ENCODE results near the gene OR1I1.

OR1I1 gene

DNA sequence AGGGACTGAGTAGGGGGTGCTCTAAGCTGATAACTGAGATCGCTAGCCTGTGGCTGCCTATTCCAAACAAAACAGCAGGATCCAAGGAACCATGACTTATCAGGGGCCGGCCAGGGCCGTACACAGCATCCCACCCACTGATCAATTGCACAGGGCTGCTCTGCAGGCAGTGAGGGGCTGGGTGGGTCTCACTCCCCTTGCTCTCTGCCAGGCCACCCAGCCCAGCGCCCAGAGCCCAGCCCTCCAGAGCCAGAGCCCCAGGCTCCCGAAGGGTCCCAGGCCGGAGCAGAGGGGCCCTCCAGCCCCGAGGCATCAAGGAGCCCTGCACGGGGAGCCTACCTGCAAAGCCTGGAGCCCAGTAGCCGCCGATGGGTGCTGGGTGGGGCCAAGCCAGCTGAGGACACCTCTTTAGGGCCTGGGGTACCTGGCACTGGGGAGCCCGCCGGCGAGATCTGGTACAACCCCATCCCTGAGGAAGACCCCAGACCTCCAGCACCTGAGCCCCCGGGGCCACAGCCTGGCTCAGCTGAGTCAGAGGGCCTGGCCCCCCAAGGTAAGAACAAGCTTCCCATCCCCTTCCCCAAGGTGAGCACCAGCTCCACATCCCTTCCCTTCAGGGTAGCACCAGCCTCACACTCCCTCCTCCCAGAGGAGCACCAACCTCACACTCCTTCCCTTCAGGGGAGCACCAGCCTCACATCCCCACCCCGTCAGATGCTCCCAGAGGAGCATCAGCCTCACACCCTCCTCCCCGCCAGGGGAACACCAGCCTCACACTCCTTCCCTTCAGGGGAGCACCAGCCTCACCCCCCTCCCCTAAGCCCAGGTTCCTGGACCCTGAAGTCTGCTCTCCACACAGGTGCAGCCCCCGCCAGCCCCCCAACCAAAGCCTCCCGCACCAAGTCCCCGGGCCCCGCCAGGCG, 27.1 kb downstream of the OR1I1 start:
- H3K36me3 ChIP-seq (ENCODE audit: low read length), result no peaks in the 10 kb centered on the region
- H4K20me1 ChIP-seq (ENCODE audit: low read depth, low read length), result no peaks in the 10 kb centered on the region
- H3K9me2 ChIP-seq (replicated peaks; ENCODE audit: insufficient read depth, low read length), result no peaks in the 10 kb centered on the region
- H3F3A ChIP-seq (ENCODE audit: insufficient read depth), result no peaks in the 10 kb centered on the region
- H2AFZ ChIP-seq (ENCODE audit: low read depth, low read length, severe bottlenecking), result no peak overlapping the region
- no peak overlapping the region for H3K4me2 ChIP-seq (ENCODE audit: low read depth, low read length, poor library complexity, severe bottlenecking)
- no peaks in the 10 kb centered on the region for H3K9me3 ChIP-seq (ENCODE audit: insufficient read depth, low read length)
- H3K9ac ChIP-seq (ENCODE audit: low read length), result no peak overlapping the region
- no peak overlapping the region for H3K4me3 ChIP-seq (ENCODE audit: insufficient read depth, low read length, poor library complexity, severe bottlenecking)
- no peak for TF ChIP-seq CTCF (IDR thresholded peaks at IDR 0.05; ENCODE audit: insufficient read depth, low read length, poor library complexity, severe bottlenecking)
- TF ChIP-seq EZH2phosphoT487 (conservative IDR thresholded peaks at IDR 0.05; ENCODE audit: low read length), result no peak
- no peaks in the 10 kb centered on the region for H3K79me2 ChIP-seq (ENCODE audit: insufficient read depth, low read length)
- no peaks in the 10 kb centered on the region for H3K27me3 ChIP-seq (ENCODE audit: low read length)
- no peak overlapping the region for H3K27ac ChIP-seq (ENCODE audit: low read depth, low read length)

GRCh38 chr19:15109768-15110417, 27.9 kb downstream of the OR1I1 start:
- Histone ChIP-seq H3K4me2 (ENCODE audit: low read depth, low read length, poor library complexity, severe bottlenecking) (no peak overlapping the region), H3K9me3 (ENCODE audit: insufficient read depth, low read length) (no peaks in the 10 kb centered on the region), H4K20me1 (ENCODE audit: low read depth, low read length) (no peaks in the 10 kb centered on the region), H3K9ac (ENCODE audit: low read length) (no peak overlapping the region), H3K79me2 (ENCODE audit: insufficient read depth, low read length) (no peaks in the 10 kb centered on the region), H3K4me3 (ENCODE audit: insufficient read depth, low read length, poor library complexity, severe bottlenecking) (no peak overlapping the region), H3F3A (ENCODE audit: insufficient read depth) (no peaks in the 10 kb centered on the region), H2AFZ (ENCODE audit: low read depth, low read length, severe bottlenecking) (no peak overlapping the region), H3K27me3 (ENCODE audit: low read length) (no peaks in the 10 kb centered on the region), H3K9me2 (replicated peaks; ENCODE audit: insufficient read depth, low read length) (no peaks in the 10 kb centered on the region), H3K36me3 (ENCODE audit: low read length) (no peaks in the 10 kb centered on the region), H3K27ac (ENCODE audit: low read depth, low read length) (no peak overlapping the region)
- no peak for TF ChIP-seq CTCF (IDR thresholded peaks at IDR 0.05; ENCODE audit: insufficient read depth, low read length, poor library complexity, severe bottlenecking)
- no peak for TF ChIP-seq EZH2phosphoT487 (conservative IDR thresholded peaks at IDR 0.05; ENCODE audit: low read length)

GRCh38 chr19:15110418-15110815, 28.4 kb downstream of the OR1I1 start:
- Histone ChIP-seq H3F3A (ENCODE audit: insufficient read depth) (no peaks in the 10 kb centered on the region), H3K9me2 (replicated peaks; ENCODE audit: insufficient read depth, low read length) (no peaks in the 10 kb centered on the region), H2AFZ (ENCODE audit: low read depth, low read length, severe bottlenecking) (no peak overlapping the region), H3K79me2 (ENCODE audit: insufficient read depth, low read length) (no peaks in the 10 kb centered on the region), H3K36me3 (ENCODE audit: low read length) (no peaks in the 10 kb centered on the region), H3K27me3 (ENCODE audit: low read length) (no peaks in the 10 kb centered on the region), H3K9me3 (ENCODE audit: insufficient read depth, low read length) (no peaks in the 10 kb centered on the region), H3K4me3 (ENCODE audit: insufficient read depth, low read length, poor library complexity, severe bottlenecking) (no peak overlapping the region), H3K9ac (ENCODE audit: low read length) (no peak overlapping the region), H4K20me1 (ENCODE audit: low read depth, low read length) (no peaks in the 10 kb centered on the region), H3K4me2 (ENCODE audit: low read depth, low read length, poor library complexity, severe bottlenecking) (no peak overlapping the region), H3K27ac (ENCODE audit: low read depth, low read length) (no peak overlapping the region)
- no peak for TF ChIP-seq CTCF (IDR thresholded peaks at IDR 0.05; ENCODE audit: insufficient read depth, low read length, poor library complexity, severe bottlenecking)
- no peak for TF ChIP-seq EZH2phosphoT487 (conservative IDR thresholded peaks at IDR 0.05; ENCODE audit: low read length)

All from SU-DHL-6 (cell line).